ENCODE results near the gene OTOG.

Gene OTOG

GRCh38 chr11:17596310-17596669 is 49.2 kb downstream of the OTOG start:
- DNase-seq (ENCODE audit: low read depth, low spot score): no peak
- Histone ChIP-seq H3K27me3 (ENCODE audit: control insufficient read depth, insufficient read depth, low read length) (no peaks in the 10 kb centered on the region), H3K4me1 (ENCODE audit: control insufficient read depth, insufficient read depth, low read length) (peaks cover 3% of the 10 kb centered on the region), H3K9me3 (ENCODE audit: control insufficient read depth, insufficient read depth, low read length) (no peaks in the 10 kb centered on the region), H3K27ac (ENCODE audit: low read length) (no peak overlapping the region), H3K36me3 (ENCODE audit: control insufficient read depth, insufficient read depth, low read length) (no peaks in the 10 kb centered on the region), H3K4me3 (ENCODE audit: low read length) (no peak overlapping the region)
- WGBS (ENCODE audit: insufficient coverage, insufficient read length): no CpG with 5 or more reads among the region's 1 CpG

DNA sequence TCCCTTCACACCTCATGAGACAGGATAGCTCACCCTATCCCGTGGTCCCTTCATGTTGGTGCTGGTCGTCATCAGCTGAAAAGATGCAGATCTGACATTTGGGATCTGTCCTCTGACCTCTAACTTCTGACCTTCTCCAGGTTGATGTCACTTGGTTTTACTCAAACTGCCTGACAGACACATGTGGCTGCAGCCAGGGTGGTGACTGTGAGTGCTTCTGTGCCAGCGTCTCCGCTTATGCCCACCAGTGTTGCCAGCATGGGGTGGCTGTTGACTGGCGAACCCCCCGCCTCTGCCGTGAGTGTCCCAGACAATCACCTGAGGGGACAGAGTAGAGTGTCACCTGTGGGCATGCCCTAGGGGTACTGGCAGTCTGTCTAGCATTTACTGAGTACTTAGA is 49.7 kb downstream of the OTOG start:
- Histone ChIP-seq H3K36me3 (ENCODE audit: control insufficient read depth, insufficient read depth, low read length) (no peaks in the 10 kb centered on the region), H3K4me3 (ENCODE audit: low read length) (no peak overlapping the region), H3K27ac (ENCODE audit: low read length) (no peak overlapping the region), H3K4me1 (ENCODE audit: control insufficient read depth, insufficient read depth, low read length) (peaks cover 3% of the 10 kb centered on the region), H3K9me3 (ENCODE audit: control insufficient read depth, insufficient read depth, low read length) (no peaks in the 10 kb centered on the region), H3K27me3 (ENCODE audit: control insufficient read depth, insufficient read depth, low read length) (no peaks in the 10 kb centered on the region)
- DNase-seq (ENCODE audit: low read depth, low spot score): no peak
- no CpG with 5 or more reads among the region's 7 CpGs for WGBS (ENCODE audit: insufficient coverage, insufficient read length)

DNA sequence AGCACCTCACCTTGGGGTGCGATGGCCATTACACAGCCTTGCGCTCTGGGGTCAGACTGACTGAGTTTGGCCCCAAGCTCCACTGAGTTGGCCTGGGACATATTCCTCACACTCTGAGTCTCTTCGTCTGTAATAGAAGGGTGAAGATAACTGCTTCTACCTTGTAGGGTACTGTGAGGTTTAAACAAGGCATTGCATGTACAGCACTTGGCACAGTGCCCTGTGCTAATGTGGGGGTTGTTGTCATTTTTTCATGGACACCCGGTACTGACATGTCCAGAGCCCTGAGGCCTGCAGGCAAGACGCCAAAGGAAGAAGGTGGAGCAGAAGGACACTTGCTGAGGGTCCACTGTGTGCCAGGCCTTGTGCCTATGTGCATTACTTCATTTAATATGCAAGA is 50.7 kb downstream of the OTOG start:
- no peak overlapping the region for H3K27ac ChIP-seq (ENCODE audit: low read length)
- no peak overlapping the region for H3K4me3 ChIP-seq (ENCODE audit: low read length)
- no peaks in the 10 kb centered on the region for H3K36me3 ChIP-seq (ENCODE audit: control insufficient read depth, insufficient read depth, low read length)
- WGBS (ENCODE audit: insufficient coverage, insufficient read length): no CpG with 5 or more reads among the region's 5 CpGs
- peaks cover 3% of the 10 kb centered on the region for H3K4me1 ChIP-seq (ENCODE audit: control insufficient read depth, insufficient read depth, low read length)
- DNase-seq (ENCODE audit: low read depth, low spot score): no peak
- H3K27me3 ChIP-seq (ENCODE audit: control insufficient read depth, insufficient read depth, low read length): no peaks in the 10 kb centered on the region
- H3K9me3 ChIP-seq (ENCODE audit: control insufficient read depth, insufficient read depth, low read length): no peaks in the 10 kb centered on the region

DNA sequence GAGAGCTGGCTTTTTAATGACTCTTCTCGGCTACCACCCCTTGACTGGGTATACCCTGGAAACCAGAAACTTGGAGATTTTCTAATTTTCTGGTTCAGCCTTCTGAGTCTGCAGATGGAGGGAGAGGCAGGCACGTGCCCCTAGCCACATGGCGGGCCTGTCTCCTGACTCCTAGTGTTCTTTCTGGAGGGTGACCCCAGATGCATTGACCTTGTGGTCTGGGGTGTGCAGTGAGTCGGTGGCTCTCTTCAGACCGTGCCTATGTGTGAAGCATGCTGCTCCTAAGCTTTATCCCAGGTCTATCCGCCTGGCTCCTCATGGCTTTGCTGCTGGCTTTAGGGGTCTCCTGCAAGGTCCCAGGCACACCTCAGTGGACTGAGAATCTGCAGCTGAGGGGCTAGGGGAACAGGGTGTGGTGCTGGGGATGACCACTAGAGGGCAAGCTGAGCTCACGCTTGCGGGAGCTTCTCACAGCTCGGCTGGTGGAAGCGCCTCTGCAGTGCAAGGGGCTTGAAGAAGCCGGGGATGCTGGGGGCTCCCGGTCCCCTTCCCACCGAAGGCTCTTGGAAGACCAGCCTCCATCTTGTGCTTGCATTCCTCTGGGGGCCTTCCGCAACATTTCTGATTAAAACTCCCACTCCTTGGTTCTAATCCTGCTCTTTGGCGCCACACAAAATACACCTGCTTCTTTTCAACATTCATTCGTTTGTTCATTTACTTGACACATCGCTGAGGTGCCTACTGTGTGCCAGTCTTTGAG is 51.8 kb downstream of the OTOG start:
- peaks cover 3% of the 10 kb centered on the region for H3K4me1 ChIP-seq (ENCODE audit: control insufficient read depth, insufficient read depth, low read length)
- no peaks in the 10 kb centered on the region for H3K9me3 ChIP-seq (ENCODE audit: control insufficient read depth, insufficient read depth, low read length)
- no CpG with 5 or more reads among the region's 17 CpGs for WGBS (ENCODE audit: insufficient coverage, insufficient read length)
- H3K4me3 ChIP-seq (ENCODE audit: low read length): no peak overlapping the region
- H3K36me3 ChIP-seq (ENCODE audit: control insufficient read depth, insufficient read depth, low read length): no peaks in the 10 kb centered on the region
- peak; percentile 83 for DNase-seq (ENCODE audit: low read depth, low spot score)
- no peak overlapping the region for H3K27ac ChIP-seq (ENCODE audit: low read length)
- no peaks in the 10 kb centered on the region for H3K27me3 ChIP-seq (ENCODE audit: control insufficient read depth, insufficient read depth, low read length)

- Histone ChIP-seq H3K4me1 (ENCODE audit: control insufficient read depth, insufficient read depth, low read length) (peaks cover 3% of the 10 kb centered on the region), H3K9me3 (ENCODE audit: control insufficient read depth, insufficient read depth, low read length) (no peaks in the 10 kb centered on the region), H3K27me3 (ENCODE audit: control insufficient read depth, insufficient read depth, low read length) (no peaks in the 10 kb centered on the region), H3K36me3 (ENCODE audit: control insufficient read depth, insufficient read depth, low read length) (no peaks in the 10 kb centered on the region), H3K4me3 (ENCODE audit: low read length) (no peak overlapping the region), H3K27ac (ENCODE audit: low read length) (no peak overlapping the region)
- no CpG with 5 or more reads among the region's 10 CpGs for WGBS (ENCODE audit: insufficient coverage, insufficient read length)
- no peak for DNase-seq (ENCODE audit: low read depth, low spot score)
Measured at GRCh38 chr11:17599460-17599925, 52.4 kb downstream of the OTOG start.

DNA sequence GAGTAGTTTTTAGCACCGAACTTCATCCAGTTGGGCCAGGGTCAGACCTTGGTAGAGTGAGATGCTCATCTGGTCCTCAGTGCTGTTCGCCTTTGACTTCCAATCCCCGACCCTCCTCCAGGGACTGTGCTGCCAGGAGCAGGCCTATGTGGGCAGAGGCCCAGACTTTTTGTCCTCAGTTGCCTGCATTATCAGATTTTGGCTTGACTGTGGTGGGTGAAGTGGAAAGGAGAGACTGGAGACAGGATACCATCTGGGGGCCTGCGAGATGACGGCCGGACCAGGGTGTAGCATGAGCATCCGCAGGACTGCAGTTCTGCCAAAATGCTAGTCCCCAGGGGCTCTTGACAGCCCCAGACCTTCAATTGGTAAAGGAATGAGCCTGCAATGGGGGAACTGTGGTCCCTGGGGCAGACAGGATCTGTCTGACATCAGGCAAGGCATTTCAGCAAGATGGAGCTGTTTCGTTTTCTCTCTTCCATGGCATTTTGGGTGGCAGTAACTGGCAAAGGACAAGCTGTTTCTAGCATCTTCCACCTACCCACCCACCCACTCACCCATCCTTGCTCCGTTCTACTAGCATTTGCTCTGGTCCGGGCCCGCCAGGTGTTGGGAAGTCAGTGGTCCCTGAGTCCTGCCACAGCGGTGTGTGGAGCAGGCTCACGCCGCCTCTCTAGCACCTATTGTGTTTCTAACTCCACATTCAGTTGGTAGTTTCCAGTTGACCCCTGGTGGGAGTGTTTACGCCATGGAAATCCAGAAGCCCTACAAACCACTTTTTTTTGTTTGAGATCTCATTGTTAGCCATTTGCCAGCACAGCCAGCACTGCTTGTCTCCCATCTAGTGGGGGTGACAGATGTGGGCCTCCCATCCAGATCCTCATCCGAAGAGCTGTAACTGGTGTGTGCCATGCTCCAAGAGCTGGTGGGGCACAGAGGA is 53.5 kb downstream of the OTOG start:
- Histone ChIP-seq H3K9me3 (ENCODE audit: control insufficient read depth, insufficient read depth, low read length) (no peaks in the 10 kb centered on the region), H3K27ac (ENCODE audit: low read length) (no peak overlapping the region), H3K36me3 (ENCODE audit: control insufficient read depth, insufficient read depth, low read length) (no peaks in the 10 kb centered on the region), H3K27me3 (ENCODE audit: control insufficient read depth, insufficient read depth, low read length) (no peaks in the 10 kb centered on the region), H3K4me1 (ENCODE audit: control insufficient read depth, insufficient read depth, low read length) (peaks cover 3% of the 10 kb centered on the region), H3K4me3 (ENCODE audit: low read length) (no peak overlapping the region)
- no peak for DNase-seq (ENCODE audit: low read depth, low spot score)
- WGBS (ENCODE audit: insufficient coverage, insufficient read length): no CpG with 5 or more reads among the region's 16 CpGs

GRCh38 chr11:17601256-17601671 is 54.2 kb downstream of the OTOG start:
- WGBS (ENCODE audit: insufficient coverage, insufficient read length): no CpG with 5 or more reads among the region's 7 CpGs
- no peak for DNase-seq (ENCODE audit: low read depth, low spot score)
- Histone ChIP-seq H3K4me3 (ENCODE audit: low read length) (no peak overlapping the region), H3K27me3 (ENCODE audit: control insufficient read depth, insufficient read depth, low read length) (no peaks in the 10 kb centered on the region), H3K27ac (ENCODE audit: low read length) (no peak overlapping the region), H3K9me3 (ENCODE audit: control insufficient read depth, insufficient read depth, low read length) (no peaks in the 10 kb centered on the region), H3K4me1 (ENCODE audit: control insufficient read depth, insufficient read depth, low read length) (peaks cover 3% of the 10 kb centered on the region), H3K36me3 (ENCODE audit: control insufficient read depth, insufficient read depth, low read length) (no peaks in the 10 kb centered on the region)

DNA sequence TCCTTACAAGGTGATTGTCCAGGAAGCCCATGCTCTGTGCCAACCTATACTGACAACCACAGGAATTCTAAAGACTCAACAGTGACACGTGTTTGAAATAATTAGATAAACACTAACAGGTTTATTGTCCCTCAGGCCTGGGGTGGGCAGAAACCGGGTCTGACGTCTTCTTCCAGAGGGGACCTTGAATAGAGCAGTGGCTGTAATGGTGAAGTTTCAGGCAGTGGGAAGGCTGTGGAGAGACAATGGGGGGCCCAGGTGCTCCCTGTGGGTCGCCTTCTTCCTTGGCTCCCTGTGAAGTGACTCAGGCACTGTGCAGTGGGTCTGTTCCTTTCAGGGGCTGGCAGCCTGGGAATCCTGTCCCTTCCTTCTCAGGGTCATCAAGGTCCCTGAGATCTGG is 54.6 kb downstream of the OTOG start:
- H3K4me3 ChIP-seq (ENCODE audit: low read length): no peak overlapping the region

DNA sequence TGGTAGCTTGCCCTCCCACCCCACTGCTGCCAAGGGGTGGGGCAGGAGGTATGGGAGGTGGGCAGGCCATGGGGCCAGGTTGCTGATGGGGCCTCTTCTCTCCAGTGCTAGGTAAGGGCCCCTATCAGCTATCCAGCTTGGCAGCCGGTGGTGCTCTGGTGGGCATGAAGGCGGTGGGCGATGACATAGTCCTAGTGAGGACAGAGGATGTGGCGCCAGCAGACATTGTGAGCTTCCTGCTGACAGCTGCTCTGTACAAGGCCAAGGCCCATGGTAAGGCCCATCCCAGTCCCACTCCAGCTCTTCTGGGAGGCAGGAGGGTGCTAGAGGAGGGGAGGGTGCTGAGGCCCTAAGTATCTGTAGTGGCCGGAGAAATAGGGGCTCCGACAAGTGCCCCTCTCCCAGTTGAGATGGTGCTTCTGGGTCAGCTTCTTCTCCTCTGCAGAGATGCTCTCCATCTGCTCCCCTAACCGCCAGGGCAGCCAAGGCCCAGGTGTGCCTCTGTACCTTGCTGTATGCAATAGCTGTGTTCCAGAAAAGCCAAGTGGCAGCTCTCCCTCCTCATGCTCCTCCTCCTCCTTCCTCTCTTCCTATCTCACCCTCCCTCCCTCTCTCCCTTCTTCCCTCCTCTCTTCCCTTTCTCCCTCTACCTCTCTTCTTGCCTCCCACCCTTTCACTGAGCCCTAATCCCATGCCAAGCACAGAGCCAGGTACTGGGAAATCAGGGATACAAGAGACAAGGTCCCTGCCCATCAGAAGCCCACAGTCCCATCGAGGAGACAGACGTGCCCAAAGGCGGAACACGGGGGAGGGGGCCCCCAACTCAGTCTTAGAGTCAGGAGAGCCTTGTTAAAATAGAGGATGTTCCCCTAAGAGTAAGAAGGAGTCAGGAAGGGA is 55.3 kb downstream of the OTOG start:
- Histone ChIP-seq H3K36me3 (ENCODE audit: control insufficient read depth, insufficient read depth, low read length) (no peaks in the 10 kb centered on the region), H3K4me3 (ENCODE audit: low read length) (no peak overlapping the region), H3K4me1 (ENCODE audit: control insufficient read depth, insufficient read depth, low read length) (peaks cover 3% of the 10 kb centered on the region), H3K27me3 (ENCODE audit: control insufficient read depth, insufficient read depth, low read length) (no peaks in the 10 kb centered on the region), H3K9me3 (ENCODE audit: control insufficient read depth, insufficient read depth, low read length) (no peaks in the 10 kb centered on the region), H3K27ac (ENCODE audit: low read length) (no peak overlapping the region)
- no CpG with 5 or more reads among the region's 11 CpGs for WGBS (ENCODE audit: insufficient coverage, insufficient read length)
- DNase-seq (ENCODE audit: low read depth, low spot score): no peak

More for the DNA sequence above, 54.6 kb downstream of the OTOG start:
- DNase-seq (ENCODE audit: low read depth, low spot score): no peak
- Histone ChIP-seq H3K27me3 (ENCODE audit: control insufficient read depth, insufficient read depth, low read length) (no peaks in the 10 kb centered on the region), H3K9me3 (ENCODE audit: control insufficient read depth, insufficient read depth, low read length) (no peaks in the 10 kb centered on the region), H3K27ac (ENCODE audit: low read length) (no peak overlapping the region), H3K36me3 (ENCODE audit: control insufficient read depth, insufficient read depth, low read length) (no peaks in the 10 kb centered on the region), H3K4me1 (ENCODE audit: control insufficient read depth, insufficient read depth, low read length) (peaks cover 3% of the 10 kb centered on the region)
- WGBS (ENCODE audit: insufficient coverage, insufficient read length): no CpG with 5 or more reads among the region's 4 CpGs

Data from iPS DF 6.9 (cell line).